Middle frontal gyrus (tissue), 1 donor: ENCODE measurements around the gene SLC5A10.

Experiments used
- DNase-seq: peaks from one replicate; pipeline ENCODE4 v3.0.0-alpha.2; 2015; ENCODE audit warnings: low spot score; ENCODE audit errors: extremely low spot score

The SLC5A10 gene

GRCh38 chr17:18981642-18982424 lies 29.9 kb downstream of the SLC5A10 start:
- DNase-seq: no peak

GRCh38 chr17:18984273-18985114 lies 32.5 kb downstream of the SLC5A10 start:
- DNase-seq: no peak

- no peak for DNase-seq
Observed at GRCh38 chr17:18985475-18985874, 33.5 kb downstream of the SLC5A10 start.

GRCh38 chr17:18986541-18987229 lies 34.7 kb downstream of the SLC5A10 start:
- DNase-seq: no peak

- no peak for DNase-seq
Observed at GRCh38 chr17:18987230-18987610, 35.3 kb downstream of the SLC5A10 start.

GRCh38 chr17:18987862-18988545 lies 36.0 kb downstream of the SLC5A10 start:
- no peak for DNase-seq

- DNase-seq: no peak
Observed at GRCh38 chr17:18988546-18989173, 36.7 kb downstream of the SLC5A10 start.

GRCh38 chr17:18990331-18990730 lies 38.4 kb downstream of the SLC5A10 start:
- DNase-seq: no peak

GRCh38 chr17:18991531-18992315 lies 39.8 kb downstream of the SLC5A10 start:
- no peak for DNase-seq

GRCh38 chr17:18992454-18993130 lies 40.6 kb downstream of the SLC5A10 start:
- no peak for DNase-seq

- no peak for DNase-seq
Observed at GRCh38 chr17:18993905-18994526, 42.1 kb downstream of the SLC5A10 start.

- no peak for DNase-seq
Observed at GRCh38 chr17:18994631-18995030, 42.7 kb downstream of the SLC5A10 start.

- no peak for DNase-seq
Observed at GRCh38 chr17:18995220-18995619, 43.3 kb downstream of the SLC5A10 start.

GRCh38 chr17:18996458-18996857 lies 44.5 kb downstream of the SLC5A10 start:
- no peak for DNase-seq

GRCh38 chr17:18997650-18998196 lies 45.8 kb downstream of the SLC5A10 start:
- DNase-seq: no peak

- no peak for DNase-seq
Observed at GRCh38 chr17:18999394-18999793, 47.4 kb downstream of the SLC5A10 start.

GRCh38 chr17:18999911-19000310 lies 47.9 kb downstream of the SLC5A10 start:
- DNase-seq: no peak

- no peak for DNase-seq
Observed at GRCh38 chr17:19000531-19001325, 48.8 kb downstream of the SLC5A10 start.
